OCI-LY3 (cell line): ENCODE results near the gene SLC38A10.

Experiments used
- H2AFZ ChIP-seq: fragments of 200-600, 300-600 bp; shearing (Covaris generic); 2 replicates; pipeline ENCODE4 v1.6.0; 2014; ENCODE audit warnings: antibody characterized with exemption, low read depth, low read length
- H3K27ac ChIP-seq: fragments of 200-600, 300-600 bp; sonication (generic); 2 replicates; pipeline ENCODE4 v1.5.1; 2014; ENCODE audit warnings: mild to moderate bottlenecking, low read length, moderate library complexity, mixed read lengths
- H3K27me3 ChIP-seq: fragments of 200-600, 300-600 bp; sonication (generic); 2 replicates; pipeline ENCODE4 v1.6.1; 2014; ENCODE audit warnings: low read depth, low read length, mixed read lengths
- H3K36me3 ChIP-seq: fragments of 200-600, 300-600 bp; sonication (generic); replicated peaks from 2 replicates; pipeline ENCODE3; 2014; ENCODE audit warnings: low read depth, low read length, mixed read lengths
- H3K4me1 ChIP-seq: fragments of 300-600, 200-600 bp; sonication (generic); 2 replicates; pipeline ENCODE4 v1.6.1; 2014; ENCODE audit warnings: low read length, mixed read lengths
- H3K4me2 ChIP-seq: fragments of 200-600, 300-600 bp; sonication (generic); 2 replicates; pipeline ENCODE4 v1.6.1; 2014; ENCODE audit warnings: low read length, mixed read lengths
- H3K4me3 ChIP-seq: fragments of 300-600, 200-600 bp; sonication (generic); 2 replicates; pipeline ENCODE4 v1.5.1; 2014; ENCODE audit warnings: antibody characterized with exemption, mild to moderate bottlenecking, low read length, moderate library complexity
- H3K79me2 ChIP-seq: fragments of 300-600, 200-600 bp; shearing (Covaris generic); 2 replicates; pipeline ENCODE4 v1.6.1; 2014; ENCODE audit warnings: mild to moderate bottlenecking, low read length, mixed read lengths
- H3K9ac ChIP-seq: fragments of 300-600, 200-600 bp; shearing (Covaris generic); 2 replicates; pipeline ENCODE4 v1.6.0; 2014; ENCODE audit warnings: mild to moderate bottlenecking, low read length, moderate library complexity
- H3K9me3 ChIP-seq: fragments of 200-600, 300-600 bp; shearing (Covaris generic); 2 replicates; pipeline ENCODE4 v1.6.1; 2014; ENCODE audit warnings: low read length, mixed read lengths; ENCODE audit not compliant: insufficient read depth
- H4K20me1 ChIP-seq: fragments of 200-600, 300-600 bp; sonication (generic); 2 replicates; pipeline ENCODE4 v1.6.1; 2016; ENCODE audit warnings: low read length, mixed read lengths; ENCODE audit not compliant: insufficient read depth
- CTCF ChIP-seq: fragments of 200-600, 300-600 bp; sonication (generic); IDR thresholded peaks from 2 replicates; pipeline ENCODE4 v1.5.1; 2014; ENCODE audit warnings: antibody characterized with exemption, low read length, low read depth
- EZH2phosphoT487 ChIP-seq: fragments of 200-600 bp; shearing (Covaris generic); IDR thresholded peaks from 2 replicates; pipeline ENCODE4 v1.6.1; 2018; ENCODE audit warnings: antibody characterized with exemption, mixed run types, low read depth

SLC38A10 gene

GRCh38 chr17:81217491-81217890 is 77.6 kb downstream of the SLC38A10 start:
- no peak overlapping the region for H3K4me3 ChIP-seq
- H4K20me1 ChIP-seq: no peaks in the 10 kb centered on the region
- TF ChIP-seq EZH2phosphoT487 (no peak), CTCF (no peak)
- peaks cover 13% of the 10 kb centered on the region for H3K79me2 ChIP-seq
- peaks cover 8% of the 10 kb centered on the region; the same call in 1 of the 2 replicates for H3K4me1 ChIP-seq
- no peaks in the 10 kb centered on the region for H3K27me3 ChIP-seq
- no peak overlapping the region for H2AFZ ChIP-seq
- H3K4me2 ChIP-seq: no peak overlapping the region
- no peak overlapping the region for H3K9ac ChIP-seq
- no peak overlapping the region for H3K27ac ChIP-seq
- H3K9me3 ChIP-seq: no peaks in the 10 kb centered on the region
- H3K36me3 ChIP-seq: no peaks in the 10 kb centered on the region

GRCh38 chr17:81213978-81214377 is 81.1 kb downstream of the SLC38A10 start:
- Histone ChIP-seq H3K4me2 (no peak overlapping the region), H3K4me3 (no peak overlapping the region), H3K4me1 (no peaks in the 10 kb centered on the region), H3K27ac (no peak overlapping the region), H2AFZ (no peak overlapping the region), H3K9me3 (no peaks in the 10 kb centered on the region), H3K79me2 (no peaks in the 10 kb centered on the region), H3K27me3 (no peaks in the 10 kb centered on the region), H4K20me1 (no peaks in the 10 kb centered on the region), H3K36me3 (no peaks in the 10 kb centered on the region), H3K9ac (no peak overlapping the region)
- no peak for TF ChIP-seq CTCF
- no peak for TF ChIP-seq EZH2phosphoT487

- Histone ChIP-seq H3K27ac (no peak overlapping the region), H2AFZ (no peak overlapping the region), H3K79me2 (no peaks in the 10 kb centered on the region), H3K4me3 (no peak overlapping the region), H4K20me1 (no peaks in the 10 kb centered on the region), H3K9ac (no peak overlapping the region), H3K4me2 (no peak overlapping the region), H3K27me3 (no peaks in the 10 kb centered on the region), H3K9me3 (no peaks in the 10 kb centered on the region), H3K36me3 (no peaks in the 10 kb centered on the region), H3K4me1 (no peaks in the 10 kb centered on the region; the same call in 1 of the 2 replicates)
- no peak for TF ChIP-seq CTCF
- no peak for TF ChIP-seq EZH2phosphoT487
These were observed 82.7 kb downstream of the SLC38A10 start for GRCh38 chr17:81212365-81212764.

- Histone ChIP-seq H3K4me2 (no peak overlapping the region), H3K27ac (no peak overlapping the region), H4K20me1 (no peaks in the 10 kb centered on the region), H2AFZ (no peak overlapping the region), H3K4me1 (no peaks in the 10 kb centered on the region; the same call in 1 of the 2 replicates), H3K79me2 (no peaks in the 10 kb centered on the region), H3K4me3 (no peak overlapping the region), H3K27me3 (no peaks in the 10 kb centered on the region), H3K9ac (no peak overlapping the region), H3K9me3 (no peaks in the 10 kb centered on the region), H3K36me3 (no peaks in the 10 kb centered on the region)
- TF ChIP-seq EZH2phosphoT487: no peak
- TF ChIP-seq CTCF: no peak
These were observed 84.2 kb downstream of the SLC38A10 start for GRCh38 chr17:81210868-81211267.
